Activated CD4-positive, alpha-beta T cell treated with anti-CD3 and anti-CD28 coated beads for 1 hour (primary cell): ENCODE measurements around the gene MYRIP.

Experiments used
- DNase-seq: peaks from one replicate; pipeline ENCODE4 v3.0.0-alpha.2; 2020

The MYRIP gene

DNA sequence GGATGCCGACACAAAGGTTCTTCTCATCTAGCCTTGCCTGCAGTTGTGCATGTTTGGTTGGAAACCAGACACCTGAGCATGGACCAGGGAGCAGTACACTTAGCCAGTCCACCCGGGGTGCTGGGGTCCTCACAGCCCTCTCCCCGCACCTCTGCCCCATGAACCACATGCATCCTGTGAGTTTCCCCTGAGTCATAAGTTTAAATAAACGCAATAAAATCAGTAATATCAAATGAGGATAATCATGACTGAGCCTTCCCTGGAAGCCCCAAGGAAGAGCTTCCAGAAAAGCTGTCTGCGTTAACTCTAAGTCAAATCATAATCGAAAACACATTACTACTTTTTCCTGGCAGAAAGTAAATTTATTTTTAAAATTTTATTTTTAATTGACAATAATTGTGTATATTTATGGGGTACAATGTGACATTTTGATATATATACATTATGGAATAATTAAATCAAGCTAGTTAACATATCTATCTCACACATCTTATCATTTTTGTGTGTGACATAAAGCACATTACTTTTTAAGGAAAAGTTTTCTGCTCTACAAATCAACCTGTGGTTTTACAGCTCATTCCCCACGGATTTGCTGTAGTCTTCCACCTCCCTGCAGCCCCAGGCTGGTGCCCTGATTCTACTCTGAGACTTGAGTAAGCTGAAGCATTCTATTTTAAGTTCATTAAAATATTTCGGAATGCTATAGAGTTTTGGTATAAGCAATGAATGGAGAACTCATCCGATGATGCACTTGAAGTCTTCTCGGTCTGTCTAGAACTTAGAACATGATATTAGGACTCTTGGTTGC, 334.1 kb downstream of the MYRIP start:
- no peak for DNase-seq

DNA sequence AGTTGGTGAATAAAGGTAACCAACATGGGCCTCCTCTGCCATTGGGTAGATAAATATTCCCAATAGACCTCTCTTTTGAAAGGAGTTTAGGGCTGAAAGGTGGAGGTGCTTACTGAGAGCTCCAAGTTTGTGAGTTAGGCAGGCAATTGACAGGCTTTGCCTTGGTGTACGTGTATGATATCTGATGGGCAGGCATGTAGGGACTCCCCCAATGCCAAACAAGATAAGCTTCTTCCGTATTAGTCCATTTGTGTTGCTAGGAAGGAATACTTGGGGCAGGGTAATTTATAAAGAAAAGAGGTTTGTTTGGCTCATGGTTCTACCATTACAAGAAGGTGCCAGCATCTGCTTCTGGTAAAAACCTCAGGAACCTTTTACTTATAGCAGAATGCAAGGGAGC, 339.4 kb downstream of the MYRIP start:
- no peak for DNase-seq

DNA sequence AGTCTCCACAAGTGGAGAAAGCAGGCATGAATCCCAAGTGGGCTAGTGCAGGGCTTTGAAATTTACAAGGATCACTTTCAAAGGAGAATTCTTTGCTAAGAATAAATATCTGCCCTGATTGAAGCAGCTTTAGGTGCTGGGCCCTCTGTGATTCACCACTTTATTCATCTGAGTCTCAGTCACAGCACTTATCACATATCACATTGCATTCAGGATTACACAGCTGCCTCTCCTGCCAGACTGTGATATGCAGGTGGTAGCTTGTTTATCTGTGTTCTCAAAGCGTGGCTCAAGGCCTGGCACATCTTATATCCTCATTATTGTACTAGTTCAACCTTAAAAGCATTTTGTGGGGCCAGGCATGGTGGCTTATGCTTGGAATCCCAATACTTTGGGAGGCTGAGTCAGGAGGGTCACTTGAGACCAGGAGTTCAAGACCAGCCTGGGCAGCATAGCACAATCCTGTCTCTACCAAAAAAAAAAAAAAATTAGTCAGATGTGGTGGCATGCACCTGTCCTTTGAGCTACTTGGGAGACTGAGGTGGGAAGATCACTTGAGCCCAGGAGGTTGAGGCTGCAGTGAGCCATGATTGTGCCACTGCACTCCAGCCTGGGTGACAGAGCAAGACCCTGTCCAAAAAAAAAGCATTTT, 343.2 kb downstream of the MYRIP start:
- DNase-seq: no peak

DNA sequence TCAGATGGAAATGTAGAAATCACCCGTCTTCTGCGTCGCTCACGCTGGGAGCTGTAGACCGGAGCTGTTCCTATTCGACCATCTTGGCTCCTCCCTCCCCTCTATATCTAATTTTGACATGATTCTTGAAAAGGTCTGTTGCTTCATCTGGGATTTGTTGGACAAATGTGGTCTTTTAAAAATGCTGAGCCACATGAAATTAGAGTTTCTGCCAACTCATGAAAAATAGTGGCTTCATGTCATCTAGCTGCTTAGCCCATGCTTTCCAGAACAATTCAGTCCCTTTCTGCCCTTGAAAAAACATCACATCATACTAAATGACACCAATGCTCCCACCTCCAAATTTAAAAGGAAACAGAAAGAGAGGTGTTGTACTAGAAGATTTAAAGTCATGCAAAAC, 351.5 kb downstream of the MYRIP start:
- DNase-seq: no peak

DNA sequence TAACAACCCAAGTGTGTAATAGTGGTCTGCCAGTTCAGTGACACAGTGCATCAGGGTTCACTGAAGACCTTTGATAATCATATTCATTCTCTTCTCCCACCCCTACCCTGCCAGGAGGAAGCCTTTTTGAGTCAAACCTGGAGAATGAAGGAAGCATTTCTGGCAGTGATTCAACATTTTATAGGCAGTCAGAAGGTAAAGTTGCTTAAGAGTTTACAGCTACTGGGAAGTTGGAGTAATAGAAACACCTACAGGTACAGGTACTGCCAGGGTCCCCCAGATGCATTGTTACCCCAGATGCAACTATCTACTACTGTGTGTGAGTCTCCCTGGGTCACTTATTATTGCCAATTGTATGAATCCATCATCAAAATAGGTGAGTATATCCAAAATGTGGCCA, 353.2 kb downstream of the MYRIP start:
- no peak for DNase-seq

DNA sequence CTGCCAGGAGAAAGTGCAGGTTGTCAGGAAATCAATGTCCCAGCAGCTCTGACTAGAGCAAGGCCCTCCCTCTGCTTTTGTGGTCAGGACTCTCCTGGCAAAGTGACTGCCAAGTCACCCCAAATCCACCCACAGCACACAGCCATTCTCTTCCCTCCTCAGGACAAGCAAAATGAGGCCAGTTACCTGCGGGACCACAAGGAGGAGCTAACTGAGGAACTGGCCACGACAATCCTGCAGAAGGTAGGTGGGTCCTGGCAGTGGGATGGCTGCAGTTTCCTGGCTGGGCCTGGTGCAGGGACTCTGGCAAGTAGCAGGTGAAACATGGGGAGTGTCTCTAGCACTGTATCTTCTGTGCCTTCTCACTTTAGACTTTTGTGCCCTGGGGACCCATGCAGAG, 357.6 kb downstream of the MYRIP start:
- no peak for DNase-seq

DNA sequence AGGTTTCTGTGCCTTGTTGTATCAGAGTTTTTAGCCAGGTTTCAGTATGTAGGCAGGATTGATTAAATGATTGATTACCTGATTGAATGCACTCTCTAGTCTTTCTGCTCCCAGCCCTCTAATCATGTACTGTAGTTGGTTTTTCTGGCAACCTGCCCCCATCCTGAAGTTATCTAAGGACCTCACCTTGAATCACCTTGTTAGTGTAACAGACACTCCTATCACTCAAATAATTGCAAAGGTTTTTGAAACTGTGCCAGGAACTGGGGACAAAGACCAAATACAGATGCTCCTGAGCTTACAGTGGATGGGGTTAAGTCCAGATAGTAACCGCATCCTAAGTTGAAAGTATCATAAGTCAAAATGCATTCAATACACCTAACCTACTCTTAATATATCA, 358.5 kb downstream of the MYRIP start:
- DNase-seq: no peak

DNA sequence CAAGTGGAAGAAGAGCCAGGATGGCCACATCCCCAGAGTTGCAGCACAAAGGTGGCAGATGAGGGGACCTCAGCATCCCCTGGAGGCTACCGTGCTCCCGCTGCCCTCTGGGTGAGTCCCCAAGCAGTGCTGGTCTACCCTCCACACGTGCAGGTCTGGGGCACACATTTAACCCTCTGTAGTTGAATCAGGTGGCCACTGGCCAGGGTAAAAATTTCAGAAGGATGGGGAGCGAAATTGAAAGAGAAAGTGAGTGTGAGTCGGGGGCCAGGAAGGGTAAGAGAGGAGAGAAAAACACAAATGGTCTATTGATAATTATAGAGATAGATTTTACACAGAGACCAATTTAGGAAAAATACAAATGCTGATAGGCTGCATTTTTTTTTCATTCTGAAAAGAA, 360.6 kb downstream of the MYRIP start:
- DNase-seq: no peak

DNA sequence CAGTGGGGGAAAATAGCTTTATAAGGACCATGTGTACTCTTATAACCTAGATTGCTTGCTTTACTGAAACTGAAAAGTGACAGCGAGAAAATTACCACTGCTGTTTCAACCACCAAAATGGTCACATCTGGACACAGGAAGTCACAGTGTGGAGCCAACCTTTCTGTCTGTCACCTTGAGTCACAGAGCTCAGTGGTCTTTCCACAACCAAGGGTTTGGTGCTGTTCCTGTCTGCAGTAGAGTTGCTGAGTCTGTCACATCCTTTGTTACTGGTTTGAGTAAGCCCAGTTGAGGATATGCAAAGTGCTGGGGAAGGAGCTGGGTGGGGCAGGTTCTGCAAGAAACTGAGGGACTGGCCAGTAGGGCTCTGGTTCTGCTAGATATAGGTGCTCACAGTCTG, 361.0 kb downstream of the MYRIP start:
- DNase-seq: no peak

DNA sequence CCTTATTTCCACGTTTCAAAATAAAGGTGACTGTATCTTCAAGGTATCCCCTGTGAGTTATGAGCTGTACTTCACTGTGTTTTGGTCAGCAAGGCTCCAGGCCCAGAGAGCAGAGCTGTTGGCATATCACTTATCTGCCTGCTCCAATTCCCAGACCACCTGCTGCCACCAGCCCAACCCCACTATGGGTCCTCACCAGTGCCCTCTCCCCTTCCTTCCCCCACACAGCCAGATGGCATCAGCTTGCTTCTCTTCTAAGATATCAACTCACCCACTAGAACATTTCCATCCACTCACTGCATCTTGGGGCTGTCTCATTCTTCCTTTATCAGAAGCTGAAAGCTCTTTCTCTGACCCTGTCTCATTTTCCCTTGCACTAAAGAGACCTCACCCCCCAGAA, 363.2 kb downstream of the MYRIP start:
- DNase-seq: no peak

DNA sequence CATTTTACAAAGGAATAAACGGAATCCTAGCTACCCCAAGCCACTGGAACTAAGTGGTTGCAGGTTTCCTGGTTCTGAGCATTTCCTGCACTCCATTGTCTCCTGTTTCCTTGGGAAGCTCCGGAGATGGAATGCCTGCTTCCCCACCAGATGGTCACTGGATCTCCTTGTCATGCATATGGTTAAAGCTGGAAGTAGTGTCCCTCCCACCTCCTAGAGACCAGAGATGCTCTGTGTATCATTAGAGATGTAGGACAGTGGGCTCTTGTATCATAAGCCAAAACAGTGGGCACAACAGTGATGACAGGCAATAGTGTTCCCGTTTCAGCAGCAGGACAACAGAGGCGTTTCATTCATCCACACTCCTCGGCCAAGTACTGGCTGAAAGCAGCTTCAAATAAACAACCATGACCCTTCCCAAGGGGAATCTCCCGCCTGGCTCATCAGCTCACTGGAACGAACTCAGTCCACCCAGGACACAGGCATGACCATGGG, 363.9 kb downstream of the MYRIP start:
- no peak for DNase-seq

DNA sequence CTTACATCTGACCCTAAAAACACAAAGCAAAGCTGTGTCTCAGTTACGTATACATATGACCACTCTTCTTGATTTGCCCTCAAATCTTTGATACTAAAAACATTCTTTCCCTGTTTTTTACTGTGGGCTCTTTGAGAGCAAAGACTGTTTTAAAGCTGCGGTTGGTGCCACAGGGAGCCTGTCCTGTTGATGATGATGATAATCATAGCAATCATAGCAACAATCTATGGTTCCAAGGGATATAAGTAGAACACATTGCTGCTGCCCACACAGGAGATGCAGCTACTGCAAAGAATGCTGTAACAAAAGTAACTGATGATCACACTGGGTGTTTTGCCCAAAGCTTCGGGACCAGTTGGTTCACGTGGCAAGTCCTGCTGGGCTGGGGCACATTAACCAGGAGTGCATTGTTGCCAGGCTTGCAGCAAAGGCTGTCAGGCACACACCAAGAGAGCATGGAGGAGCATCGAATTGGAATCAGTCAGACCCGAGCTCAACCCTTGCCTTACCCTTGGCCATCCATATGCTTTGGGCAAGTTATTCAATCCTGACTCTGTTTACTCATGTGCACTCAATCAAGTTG, 368.7 kb downstream of the MYRIP start:
- no peak for DNase-seq

DNA sequence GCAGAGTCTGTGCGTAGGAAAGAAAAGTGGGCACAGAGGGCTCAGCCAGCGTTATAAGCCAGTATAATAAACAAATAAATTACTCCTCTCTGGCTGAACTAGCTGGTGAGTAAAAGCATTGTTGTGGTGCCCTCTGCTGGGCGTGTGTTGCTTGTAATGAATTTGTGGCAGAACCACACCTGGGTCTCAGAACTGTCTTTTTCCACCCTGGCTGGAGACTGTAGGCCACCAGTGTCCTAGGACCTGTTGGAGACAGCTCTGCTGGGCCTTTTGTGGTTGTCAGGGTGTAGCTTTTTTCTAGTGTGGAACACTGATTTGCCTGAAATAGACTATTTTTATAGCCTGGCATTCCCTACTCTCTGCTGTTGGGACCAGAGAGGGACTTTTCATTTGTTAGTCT, 369.6 kb downstream of the MYRIP start:
- DNase-seq: peak; percentile 19

DNA sequence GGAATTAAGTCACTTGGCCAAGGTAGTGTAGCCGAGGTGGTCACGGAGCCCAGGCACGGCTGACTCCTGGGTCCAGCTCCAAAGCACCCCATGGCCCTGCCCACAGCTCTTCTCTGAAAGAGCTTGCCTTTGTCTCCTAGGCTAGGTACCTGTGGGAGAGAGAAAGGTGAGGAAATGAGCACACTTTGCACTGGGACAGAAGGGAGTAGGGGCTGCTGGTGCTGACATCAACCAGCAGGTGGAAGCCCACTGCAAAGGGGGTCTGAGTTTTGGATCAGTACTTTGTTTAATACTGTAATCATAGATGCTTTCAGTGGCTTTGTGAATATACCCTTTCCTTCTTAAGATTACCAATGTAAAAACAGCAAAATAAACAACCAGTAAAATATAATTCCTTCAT, 371.8 kb downstream of the MYRIP start:
- DNase-seq: no peak

DNA sequence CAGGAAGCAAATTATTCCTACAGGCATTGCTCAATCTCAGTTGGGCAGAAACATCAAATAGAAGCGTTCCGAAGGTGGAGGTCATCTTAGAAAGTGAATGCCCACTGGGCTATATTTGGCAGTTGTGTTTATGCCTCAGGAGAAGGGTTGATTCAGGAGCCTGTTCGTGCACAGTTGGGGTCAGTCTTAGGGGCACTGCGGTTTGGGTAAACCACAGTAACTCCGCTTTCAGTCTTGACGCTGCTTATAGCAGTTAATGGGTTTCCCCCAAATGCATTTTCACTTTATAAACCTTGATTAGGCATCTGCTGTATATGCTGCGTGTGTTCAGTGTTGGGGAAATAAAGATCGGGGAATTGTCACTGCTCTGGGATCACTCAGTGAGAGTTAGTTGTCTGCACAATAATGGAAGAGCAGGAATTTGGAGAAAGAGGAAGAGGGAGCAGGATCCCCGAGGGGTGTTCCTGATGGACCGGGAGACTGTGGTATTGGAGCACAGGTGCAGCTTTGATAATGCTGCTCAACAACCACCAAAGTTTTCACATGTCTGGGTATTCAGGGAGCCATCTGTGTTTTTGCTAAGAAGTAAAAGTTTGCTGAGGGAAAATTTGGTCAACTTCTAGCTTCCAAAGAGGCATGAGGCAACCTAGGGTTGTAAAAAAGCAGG, 375.8 kb downstream of the MYRIP start:
- DNase-seq: no peak

DNA sequence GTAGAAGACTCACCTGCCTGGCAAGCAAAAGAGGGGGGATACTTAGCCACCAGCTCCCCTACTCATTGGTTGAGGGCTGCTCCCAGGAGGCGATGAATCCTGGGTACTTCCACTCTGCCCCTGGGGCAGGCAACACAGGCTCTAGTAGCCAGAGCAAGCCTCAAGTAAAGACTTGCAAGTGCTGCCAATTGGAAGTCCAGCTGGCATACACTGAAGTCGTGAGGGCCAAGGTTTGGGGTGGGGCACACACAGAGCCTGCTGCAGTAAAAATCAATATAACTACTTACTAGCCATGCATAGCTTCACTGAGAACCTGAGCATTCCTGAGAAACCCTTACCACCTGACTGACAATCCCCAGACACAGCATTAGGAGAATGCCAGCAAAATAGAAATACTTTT, 377.1 kb downstream of the MYRIP start:
- DNase-seq: no peak

DNA sequence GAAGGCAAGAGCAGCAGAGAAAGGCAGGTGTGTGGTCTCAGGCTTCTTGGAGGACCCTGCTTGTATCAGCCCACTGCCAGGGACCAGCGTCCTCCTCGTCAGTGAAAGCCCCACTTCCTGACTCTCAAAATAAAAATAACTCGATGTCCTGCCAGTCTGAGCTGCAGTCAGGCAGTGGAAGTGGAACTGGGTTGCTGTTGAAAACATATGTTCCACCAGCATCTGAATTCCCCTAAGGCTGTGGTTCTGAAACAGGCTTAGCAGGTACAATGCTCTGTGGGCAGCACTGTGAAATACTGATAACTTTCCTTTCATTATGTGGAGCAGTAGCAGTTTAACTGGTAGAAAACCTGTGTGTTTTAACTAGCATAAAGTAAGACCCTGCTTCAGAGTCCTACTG, 378.5 kb downstream of the MYRIP start:
- DNase-seq: no peak

DNA sequence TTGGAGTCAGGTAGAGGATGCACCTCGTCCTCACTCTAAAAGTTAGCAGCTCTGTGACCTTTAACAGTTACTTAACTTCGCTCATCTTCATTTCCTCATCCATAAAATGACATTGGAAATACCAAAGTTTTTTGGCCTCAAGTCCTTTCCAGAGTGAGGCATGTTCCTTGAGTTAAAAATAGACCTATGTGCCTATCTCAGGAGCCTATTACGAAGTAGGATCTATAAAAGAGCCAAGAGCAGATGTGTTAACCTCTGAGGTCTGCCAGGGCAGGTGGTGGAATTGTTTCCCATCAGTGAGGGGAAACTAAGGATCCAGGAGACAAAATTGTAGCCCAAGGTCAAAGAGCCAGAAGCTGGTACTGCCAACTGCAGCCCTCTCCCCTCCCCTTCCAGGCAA, 379.7 kb downstream of the MYRIP start:
- DNase-seq: no peak

DNA sequence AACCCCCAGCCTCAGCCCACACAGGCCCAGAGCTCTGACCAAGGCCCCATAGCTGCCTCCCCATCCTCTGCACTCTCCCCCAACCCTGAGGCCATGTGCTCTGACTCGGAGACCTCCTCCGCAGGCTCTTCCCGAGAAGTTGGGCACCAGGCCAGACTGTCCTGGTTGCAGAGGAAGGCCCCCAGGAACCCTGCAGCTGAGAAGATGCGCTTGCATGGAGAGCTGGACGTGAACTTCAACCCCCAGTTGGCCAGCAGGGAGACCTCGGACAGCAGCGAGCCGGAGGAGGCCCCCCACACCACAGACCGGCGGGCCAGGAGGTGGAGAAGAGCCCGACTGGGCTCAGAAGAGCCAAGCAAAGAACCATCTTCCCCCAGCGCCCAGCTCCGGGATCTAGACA, 380.6 kb downstream of the MYRIP start:
- DNase-seq: no peak

DNA sequence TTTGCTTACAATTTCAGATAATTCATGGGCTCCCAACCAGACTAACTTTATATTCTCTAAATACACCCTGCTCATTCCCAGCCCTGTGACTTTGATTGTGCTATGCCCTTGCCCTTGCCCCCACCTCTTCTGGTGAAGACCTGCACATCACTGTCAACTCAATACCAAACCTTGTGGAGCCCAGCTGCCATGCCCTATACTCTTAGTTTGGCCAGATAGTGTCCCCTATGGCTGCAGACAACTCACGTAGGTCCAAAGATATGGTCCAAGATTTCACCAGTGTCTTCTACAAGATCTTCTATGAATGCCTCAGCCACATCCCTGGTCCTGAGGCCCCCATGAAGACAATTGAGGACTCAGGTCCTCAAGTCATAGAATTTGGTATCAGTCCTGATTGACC, 381.8 kb downstream of the MYRIP start:
- no peak for DNase-seq

DNA sequence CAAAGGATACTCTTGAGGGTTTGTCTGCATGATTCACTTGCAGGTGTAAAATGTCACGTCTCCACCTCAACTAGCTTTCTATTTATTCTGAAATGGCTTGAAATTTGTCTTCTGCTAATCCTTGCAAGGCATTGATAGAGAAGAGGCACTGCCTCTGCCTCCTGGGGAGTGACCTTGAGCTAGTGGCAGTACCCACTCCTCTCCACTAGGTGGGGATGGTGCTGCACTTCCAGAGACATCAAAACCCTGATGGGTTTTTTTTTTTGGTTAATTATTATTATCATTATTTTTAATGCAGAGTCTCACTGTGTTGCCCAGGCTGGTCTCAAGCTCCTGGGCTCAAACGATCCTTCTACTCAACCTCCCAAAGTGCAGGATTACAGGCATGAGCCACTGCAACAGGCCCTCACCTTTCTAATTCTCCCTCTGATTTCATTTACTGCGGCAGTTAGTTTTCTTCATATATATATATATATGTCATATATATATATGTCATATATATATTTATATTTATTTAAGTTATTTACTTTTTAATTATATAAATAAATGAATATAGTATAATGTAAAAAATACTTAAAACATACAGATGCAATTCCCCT, 382.5 kb downstream of the MYRIP start:
- peak; percentile 36 for DNase-seq

DNA sequence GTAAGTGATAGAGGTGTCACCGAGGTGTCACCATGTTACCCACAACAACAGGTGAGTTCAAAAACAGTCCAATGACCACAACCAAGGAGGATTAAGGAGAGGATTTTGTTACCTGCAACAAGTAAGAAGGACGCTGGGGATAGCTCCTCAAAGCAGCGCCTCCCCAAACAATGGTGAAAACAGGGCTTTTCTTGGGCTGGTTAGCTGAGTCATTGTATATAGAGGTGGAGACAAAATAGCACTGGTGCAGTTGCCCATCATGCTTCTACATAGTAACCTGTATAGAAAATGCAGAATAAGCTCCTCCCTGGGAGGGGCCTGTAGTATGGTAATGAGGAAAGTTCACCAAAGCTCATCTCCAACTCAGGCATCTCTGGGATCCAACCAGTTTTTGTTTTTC, 383.2 kb downstream of the MYRIP start:
- DNase-seq: no peak

DNA sequence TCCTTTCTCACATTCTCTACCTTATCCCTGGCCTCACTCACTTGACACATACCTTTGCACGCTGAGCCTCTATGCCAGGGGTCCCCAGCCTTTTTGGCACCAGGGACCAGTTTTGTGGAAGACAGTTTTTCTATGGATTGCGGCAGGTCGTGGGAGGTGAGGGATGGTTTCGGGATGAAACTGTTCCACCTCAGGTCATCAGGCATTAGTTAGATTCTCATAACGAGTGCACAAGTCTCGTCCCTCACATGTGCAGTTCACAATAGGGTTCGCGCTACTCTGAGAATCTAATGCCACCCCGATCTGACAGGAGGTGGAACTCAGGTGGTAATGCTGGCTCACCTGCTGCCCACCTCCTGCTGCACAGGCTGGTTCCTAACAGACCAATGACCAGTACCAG, 387.6 kb downstream of the MYRIP start:
- DNase-seq: no peak
